ENCODE measurements around the gene CA10. TPM values are rescaled to one million over a fixed set of nuclear protein-coding genes. Genes with fewer than 3 reads are reported as not detected.

Gene CA10
- total RNA-seq, 6 experiments from 2014 or later = not detected

DNA sequence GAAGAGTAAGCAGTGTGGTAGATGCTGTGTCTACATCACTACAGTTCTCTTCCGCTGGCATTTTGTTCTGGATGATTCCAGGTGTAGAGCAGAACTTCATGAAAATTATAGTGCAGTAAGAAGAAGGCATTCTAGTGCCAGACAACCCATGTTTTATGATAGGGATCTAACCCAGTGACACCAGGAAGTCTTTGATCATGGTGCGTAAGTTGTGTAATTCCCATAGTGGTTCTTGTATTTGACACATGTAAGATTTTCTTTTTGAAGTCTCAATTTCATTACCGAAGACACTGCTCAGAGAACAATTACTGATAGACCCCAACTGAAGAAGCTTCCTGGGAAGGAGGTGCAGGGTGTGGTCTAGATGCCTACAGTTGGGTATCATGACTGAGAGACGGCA, 356.9 kb downstream of the CA10 start:
- ATAC-seq (no peak), DNase-seq (no peak)
- intact Hi-C loops (cut with DNase I) = no loop called here
- H3K27me3 ChIP-seq = no peaks in the 10 kb centered on the region
- no peak overlapping the region for H3K4me3 ChIP-seq
- WGBS (ENCODE audit: insufficient coverage, low coverage, low lambda C conversion rate, missing lambda C conversion rate) = 64% methylated on average over 4 of the region's 4 CpGs
- H3K9me3 ChIP-seq = no peaks in the 10 kb centered on the region
- no peak overlapping the region for H3K27ac ChIP-seq
- TF ChIP-seq POLR2A (IDR thresholded peaks at IDR 0.05) = no peak
- TF ChIP-seq, protein P1, sequence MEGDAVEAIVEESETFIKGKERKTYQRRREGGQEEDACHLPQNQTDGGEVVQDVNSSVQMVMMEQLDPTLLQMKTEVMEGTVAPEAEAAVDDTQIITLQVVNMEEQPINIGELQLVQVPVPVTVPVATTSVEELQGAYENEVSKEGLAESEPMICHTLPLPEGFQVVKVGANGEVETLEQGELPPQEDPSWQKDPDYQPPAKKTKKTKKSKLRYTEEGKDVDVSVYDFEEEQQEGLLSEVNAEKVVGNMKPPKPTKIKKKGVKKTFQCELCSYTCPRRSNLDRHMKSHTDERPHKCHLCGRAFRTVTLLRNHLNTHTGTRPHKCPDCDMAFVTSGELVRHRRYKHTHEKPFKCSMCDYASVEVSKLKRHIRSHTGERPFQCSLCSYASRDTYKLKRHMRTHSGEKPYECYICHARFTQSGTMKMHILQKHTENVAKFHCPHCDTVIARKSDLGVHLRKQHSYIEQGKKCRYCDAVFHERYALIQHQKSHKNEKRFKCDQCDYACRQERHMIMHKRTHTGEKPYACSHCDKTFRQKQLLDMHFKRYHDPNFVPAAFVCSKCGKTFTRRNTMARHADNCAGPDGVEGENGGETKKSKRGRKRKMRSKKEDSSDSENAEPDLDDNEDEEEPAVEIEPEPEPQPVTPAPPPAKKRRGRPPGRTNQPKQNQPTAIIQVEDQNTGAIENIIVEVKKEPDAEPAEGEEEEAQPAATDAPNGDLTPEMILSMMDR (IDR thresholded peaks at IDR 0.05) = no peak
- no peaks in the 10 kb centered on the region for H3K4me1 ChIP-seq
- no peaks in the 10 kb centered on the region for H3K36me3 ChIP-seq

DNA sequence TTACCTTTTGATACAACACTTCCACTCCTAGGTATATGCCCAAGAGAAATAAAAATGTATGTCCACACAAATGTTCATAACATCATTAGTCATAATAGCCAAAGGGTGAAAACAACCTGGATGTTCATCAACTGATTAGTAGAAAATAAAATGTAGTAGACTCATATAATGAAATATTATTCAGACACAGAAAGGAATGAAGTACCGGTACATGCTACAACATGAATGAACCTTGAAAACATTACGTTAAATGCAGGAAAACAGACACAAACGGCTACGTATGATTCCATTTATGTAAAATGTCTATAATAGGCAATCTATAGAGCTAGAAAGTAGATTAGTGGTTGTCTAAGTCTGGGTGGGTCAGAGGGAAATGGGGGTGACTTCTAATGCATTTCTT, 358.5 kb downstream of the CA10 start:
- DNase-seq = no peak
- no peak overlapping the region for H3K27ac ChIP-seq

DNA sequence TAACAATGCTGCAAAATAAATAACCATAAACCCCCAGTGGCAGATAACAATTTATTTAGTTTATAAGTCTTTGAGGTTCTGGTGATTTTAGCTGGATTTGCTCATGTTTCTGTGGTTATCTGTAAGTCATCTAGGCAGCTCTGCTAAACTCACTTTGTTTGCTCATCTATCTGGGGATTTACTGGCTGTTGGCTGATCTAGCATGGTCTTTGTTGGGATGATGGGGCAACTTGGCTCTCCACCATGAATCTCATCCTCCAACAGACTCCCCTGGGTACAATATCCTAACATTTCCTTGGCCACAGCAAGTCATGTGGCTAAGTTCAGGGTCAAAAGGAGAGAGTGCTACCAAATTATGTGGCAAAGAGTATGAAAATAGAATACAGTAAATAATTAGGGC, 359.3 kb downstream of the CA10 start:
- no peak for ATAC-seq

More for the DNA sequence above, 358.5 kb downstream of the CA10 start:
- 74% methylated on average over 4 of the region's 4 CpGs for WGBS (ENCODE audit: insufficient coverage, low coverage, low lambda C conversion rate, missing lambda C conversion rate)
- no peaks in the 10 kb centered on the region for H3K36me3 ChIP-seq
- no peaks in the 10 kb centered on the region for H3K9me3 ChIP-seq
- H3K4me1 ChIP-seq = no peaks in the 10 kb centered on the region
- H3K4me3 ChIP-seq = no peak overlapping the region
- no peaks in the 10 kb centered on the region for H3K27me3 ChIP-seq
- ATAC-seq = no peak
- intact Hi-C loops (cut with DNase I) = no loop called here
- TF ChIP-seq, protein P1 (IDR thresholded peaks at IDR 0.05) = no peak
- no peak for TF ChIP-seq POLR2A (IDR thresholded peaks at IDR 0.05)

DNA sequence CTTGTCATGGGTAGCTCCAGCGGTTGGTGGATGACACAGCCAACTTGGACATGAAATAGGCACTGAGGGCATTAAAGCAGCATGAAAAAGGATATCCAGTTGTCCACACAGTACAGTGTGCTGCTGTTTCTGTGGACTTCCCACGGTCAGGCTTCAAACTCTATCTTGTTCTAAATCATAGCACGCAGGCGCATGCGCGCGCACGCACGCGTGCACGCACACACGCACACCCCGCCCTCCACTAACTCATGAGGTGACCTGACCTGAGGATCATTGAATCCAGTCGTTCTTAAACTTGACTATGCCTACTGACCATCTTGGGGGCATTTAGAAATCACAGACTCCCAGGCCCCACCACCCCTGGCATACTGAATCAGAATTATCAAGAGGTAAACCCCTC, 361.4 kb downstream of the CA10 start:
- DNase-seq (no peak), ATAC-seq (no peak)
- Histone ChIP-seq H3K27me3 (no peaks in the 10 kb centered on the region), H3K36me3 (no peaks in the 10 kb centered on the region), H3K9me3 (no peaks in the 10 kb centered on the region), H3K4me1 (no peaks in the 10 kb centered on the region), H3K27ac (no peak overlapping the region), H3K4me3 (no peak overlapping the region)
- intact Hi-C loops (cut with DNase I) = no loop called here
- TF ChIP-seq, protein P1 (IDR thresholded peaks at IDR 0.05) = no peak
- TF ChIP-seq POLR2A (IDR thresholded peaks at IDR 0.05) = no peak
- WGBS (ENCODE audit: insufficient coverage, low coverage, low lambda C conversion rate, missing lambda C conversion rate) = 83% methylated on average over 14 of the region's 14 CpGs

More for the DNA sequence above, 359.3 kb downstream of the CA10 start:
- Histone ChIP-seq H3K9me3 (no peaks in the 10 kb centered on the region), H3K27ac (no peak overlapping the region), H3K4me3 (no peak overlapping the region), H3K36me3 (no peaks in the 10 kb centered on the region), H3K4me1 (no peaks in the 10 kb centered on the region), H3K27me3 (no peaks in the 10 kb centered on the region)
- TF ChIP-seq, protein P1 (IDR thresholded peaks at IDR 0.05) = no peak
- TF ChIP-seq POLR2A (IDR thresholded peaks at IDR 0.05) = no peak
- no peak for DNase-seq
- intact Hi-C loops (cut with DNase I) = no loop called here

GRCh38 chr17:51796026-51796425, 362.5 kb downstream of the CA10 start:
- 39% methylated on average over 2 of the region's 5 CpGs for WGBS (ENCODE audit: insufficient coverage, low coverage, low lambda C conversion rate, missing lambda C conversion rate)
- intact Hi-C loops (cut with DNase I) = no loop called here
- Histone ChIP-seq H3K9me3 (no peaks in the 10 kb centered on the region), H3K27me3 (no peaks in the 10 kb centered on the region), H3K36me3 (no peaks in the 10 kb centered on the region), H3K27ac (no peak overlapping the region), H3K4me3 (no peak overlapping the region), H3K4me1 (no peaks in the 10 kb centered on the region)
- TF ChIP-seq, protein P1 (IDR thresholded peaks at IDR 0.05) = no peak
- TF ChIP-seq POLR2A (IDR thresholded peaks at IDR 0.05) = no peak
- ATAC-seq (no peak), DNase-seq (no peak)

Measured in right lobe of liver (tissue), 6 donors.